H9 (cell line): ENCODE results near the gene TMEM244. TPM values are rescaled to one million over a fixed set of nuclear protein-coding genes. Genes with fewer than 3 reads are reported as not detected.

Experiments used
- DNase-seq: peaks from one replicate; pipeline ENCODE4 v3.0.0-alpha.2; 2017
- H2AFZ ChIP-seq: one replicate; pipeline ENCODE4 v1.6.1; 2013; ENCODE audit warnings: mild to moderate bottlenecking, low read length, control low read depth, moderate library complexity
- H2AK5ac ChIP-seq: 2 replicates; pipeline ENCODE4 v1.6.1; 2013; ENCODE audit warnings: low read length, control low read depth, mixed read lengths; ENCODE audit not compliant: insufficient read length
- H2BK120ac ChIP-seq: one replicate; pipeline ENCODE4 v1.6.1; 2013; ENCODE audit warnings: low read depth, mild to moderate bottlenecking, low read length, control low read depth, inconsistent platforms; ENCODE audit not compliant: poor library complexity, severe bottlenecking
- H2BK12ac ChIP-seq: 2 replicates; pipeline ENCODE4 v1.6.1; 2013; ENCODE audit warnings: low read length, control low read depth, mixed read lengths, low read depth; ENCODE audit not compliant: insufficient read length
- H2BK15ac ChIP-seq: 2 replicates; pipeline ENCODE4 v1.6.1; 2013; ENCODE audit warnings: low read depth, low read length, control low read depth
- H2BK20ac ChIP-seq: one replicate; pipeline ENCODE4 v1.6.1; 2013; ENCODE audit warnings: low read depth, mild to moderate bottlenecking, low read length, control low read depth, inconsistent platforms; ENCODE audit not compliant: poor library complexity, severe bottlenecking
- H2BK5ac ChIP-seq: 2 replicates; pipeline ENCODE4 v1.6.1; 2013; ENCODE audit warnings: low read length, control low read depth, mixed read lengths; ENCODE audit not compliant: insufficient read length
- H3K14ac ChIP-seq: 2 replicates; pipeline ENCODE4 v1.6.1; 2013; ENCODE audit warnings: low read length, control low read depth; ENCODE audit not compliant: insufficient read depth
- H3K18ac ChIP-seq: 2 replicates; pipeline ENCODE4 v1.6.1; 2013; ENCODE audit warnings: low read depth, mild to moderate bottlenecking, mixed read lengths, low read length, control low read depth; ENCODE audit not compliant: insufficient read length
- H3K23ac ChIP-seq: 2 replicates; pipeline ENCODE4 v1.6.1; 2013; ENCODE audit warnings: low read length, control low read depth, mixed read lengths, low read depth; ENCODE audit not compliant: insufficient read length
- H3K23me2 ChIP-seq: 2 replicates; pipeline ENCODE4 v1.6.1; 2013; ENCODE audit warnings: low read depth, mild to moderate bottlenecking, mixed read lengths, low read length, control low read depth; ENCODE audit not compliant: insufficient read length, poor library complexity, severe bottlenecking
- H3K27ac ChIP-seq: 2 replicates; pipeline ENCODE4 v1.5.1; 2013; ENCODE audit warnings: low read length, control low read depth, mixed read lengths, low read depth; ENCODE audit not compliant: insufficient read length
- H3K27me3 ChIP-seq: 2 replicates; pipeline ENCODE4 v1.6.1; 2013; ENCODE audit warnings: low read length, control low read depth, inconsistent platforms; ENCODE audit not compliant: insufficient read depth
- H3K4ac ChIP-seq: 2 replicates; pipeline ENCODE4 v1.6.1; 2013; ENCODE audit warnings: low read depth, mild to moderate bottlenecking, control low read depth, inconsistent platforms, low read length, moderate library complexity
- H3K4me1 ChIP-seq: 2 replicates; pipeline ENCODE4 v1.6.1; 2013; ENCODE audit warnings: low read length, control low read depth, inconsistent platforms; ENCODE audit not compliant: insufficient read depth
- H3K4me2 ChIP-seq: 2 replicates; pipeline ENCODE4 v1.6.1; 2013; ENCODE audit warnings: low read length, control low read depth, mixed read lengths; ENCODE audit not compliant: insufficient read length, insufficient read depth
- H3K56ac ChIP-seq: 2 replicates; pipeline ENCODE4 v1.6.1; 2013; ENCODE audit warnings: low read depth, mild to moderate bottlenecking, mixed read lengths, low read length, control low read depth; ENCODE audit not compliant: insufficient read length
- H3K79me1 ChIP-seq: 2 replicates; pipeline ENCODE4 v1.6.1; 2013; ENCODE audit warnings: low read depth, mild to moderate bottlenecking, moderate library complexity, low read length, control low read depth, inconsistent platforms; ENCODE audit not compliant: insufficient read depth, poor library complexity, severe bottlenecking
- H3K79me2 ChIP-seq: 2 replicates; pipeline ENCODE4 v1.6.1; 2013; ENCODE audit warnings: low read length, control low read depth, inconsistent platforms; ENCODE audit not compliant: insufficient read depth
- H3K9ac ChIP-seq: 2 replicates; pipeline ENCODE4 v1.6.1; 2013; ENCODE audit warnings: low read length, control low read depth, mixed read lengths; ENCODE audit not compliant: insufficient read length; ENCODE audit errors: extremely low read depth
- H3K9me3 ChIP-seq: one replicate; pipeline ENCODE4 v1.6.1; 2013; ENCODE audit warnings: low read depth, low read length, inconsistent platforms; ENCODE audit not compliant: control insufficient read depth
- H3T11ph ChIP-seq: one replicate; pipeline ENCODE4 v1.6.1; 2013; ENCODE audit warnings: mild to moderate bottlenecking, low read length, control low read depth, inconsistent platforms
- H4K20me1 ChIP-seq: one replicate; pipeline ENCODE4 v1.6.1; 2013; ENCODE audit not compliant: control insufficient read depth, insufficient read length, insufficient read depth
- H4K5ac ChIP-seq: 2 replicates; pipeline ENCODE4 v1.6.1; 2013; ENCODE audit warnings: low read depth, mild to moderate bottlenecking, mixed read lengths, low read length, control low read depth; ENCODE audit not compliant: insufficient read length
- H4K8ac ChIP-seq: replicated peaks from 2 replicates; pipeline ENCODE4 v1.6.1; 2013; ENCODE audit warnings: low read length, control low read depth, mixed read lengths, low read depth; ENCODE audit not compliant: insufficient read length
- H4K91ac ChIP-seq: 2 replicates; pipeline ENCODE4 v1.6.1; 2013; ENCODE audit warnings: low read depth, mild to moderate bottlenecking, moderate library complexity, mixed read lengths, low read length, control low read depth; ENCODE audit not compliant: insufficient read length
- H3K27ac Mint-ChIP-seq, 3 experiments: 2 replicates in 2 of 3; 3 replicates in 1 of 3; pipeline ENCODE4 v1.8.0; 2020 to 2021; ENCODE audit warnings: mixed read lengths in 3 of 3, mild to moderate bottlenecking in 1 of 3, moderate library complexity in 1 of 3
- H3K27me3 Mint-ChIP-seq: 2 replicates; pipeline ENCODE4 v1.8.0; 2021; ENCODE audit warnings: low read depth, mild to moderate bottlenecking, moderate library complexity, mixed read lengths
- H3K36me3 Mint-ChIP-seq, 3 experiments: 2 replicates in 2 of 3; 3 replicates in 1 of 3; pipeline ENCODE4 v1.8.0; 2020 to 2021; ENCODE audit warnings: low read depth in 3 of 3, mixed read lengths in 3 of 3; ENCODE audit not compliant: insufficient read depth in 1 of 3
- H3K4me1 Mint-ChIP-seq, 2 experiments: 2 replicates each; pipeline ENCODE4 v1.8.0; 2020; ENCODE audit warnings: mixed read lengths in 2 of 2
- H3K4me3 Mint-ChIP-seq, 2 experiments: 2 replicates in 1 of 2; 3 replicates in 1 of 2; pipeline ENCODE4 v1.8.0; 2020 to 2021; ENCODE audit warnings: mild to moderate bottlenecking in 2 of 2, mixed read lengths in 2 of 2, moderate library complexity in 1 of 2
- H3K9me3 Mint-ChIP-seq, 2 experiments: 2 replicates in 1 of 2; 3 replicates in 1 of 2; pipeline ENCODE4 v1.8.0; 2020; ENCODE audit warnings: mild to moderate bottlenecking in 2 of 2, mixed read lengths in 2 of 2, moderate library complexity in 1 of 2
- WGBS: extraction: QIAGEN DNeasy Blood & Tissue Kit; methylation state at CpG from one replicate; pipeline ENCODE4 v1.1.7; 2013; ENCODE audit warnings: missing lambda C conversion rate, low lambda C conversion rate, mixed read lengths; ENCODE audit not compliant: insufficient read length; ENCODE audit errors: extremely low coverage; 5-methylcytosine and 5-hydroxymethylcytosine counted together
- total RNA-seq: library from RNA; stranded (reverse); gene quantifications from 2 replicates; pipeline ENCODE4 v1.2.1, GENCODE V29; 2021
- TF ChIP-seq, protein P1 (sequence below): fragments of 200-600 bp; sonication (generic); conservative IDR thresholded peaks from 3 replicates; pipeline ENCODE4 v1.8.0; 2021; ENCODE audit warnings: antibody characterized with exemption, mild to moderate bottlenecking

Gene TMEM244
- total RNA-seq, 1 experiment from 2014 or later: not detected

DNA sequence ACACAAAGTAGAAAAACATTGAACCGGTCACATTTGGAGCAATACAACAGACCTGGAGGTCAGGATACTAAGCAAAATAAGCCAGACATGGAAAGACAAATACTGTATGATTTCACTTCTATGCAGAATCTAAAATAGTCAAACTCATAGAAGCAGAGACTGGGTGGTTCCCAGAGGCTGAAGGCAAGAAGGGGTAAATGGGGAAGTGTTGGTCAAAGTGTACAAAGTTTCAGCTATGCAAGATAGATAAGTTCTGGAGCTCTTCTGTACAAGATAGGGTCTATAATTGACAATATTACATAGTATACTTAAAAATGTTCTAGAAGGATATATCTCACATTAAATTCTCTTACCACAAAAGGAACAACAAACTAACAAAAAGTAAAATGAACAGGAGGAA lies 70.3 kb downstream of the TMEM244 start:
- H3K4me1 Mint-ChIP-seq: no peaks in the 10 kb centered on the region
- Histone ChIP-seq H3K27ac (no peak overlapping the region), H3K79me2 (no peaks in the 10 kb centered on the region), H4K8ac (no peak overlapping the region), H3K14ac (no peak overlapping the region), H3K9ac (no peak overlapping the region), H2AK5ac (no peak overlapping the region), H2BK5ac (no peak overlapping the region), H3T11ph (no peak overlapping the region), H4K91ac (no peak overlapping the region), H3K4ac (no peak overlapping the region), H3K9me3 (no peaks in the 10 kb centered on the region), H3K4me1 (no peaks in the 10 kb centered on the region), H3K27me3 (no peaks in the 10 kb centered on the region), H3K23me2 (no peaks in the 10 kb centered on the region), H3K56ac (no peak overlapping the region), H3K23ac (no peak overlapping the region), H2BK120ac (no peak overlapping the region), H3K4me2 (no peak overlapping the region), H2AFZ (no peak overlapping the region), H4K20me1 (no peaks in the 10 kb centered on the region), H2BK15ac (no peak overlapping the region), H4K5ac (no peak overlapping the region), H3K79me1 (no peaks in the 10 kb centered on the region), H2BK20ac (no peak overlapping the region), H2BK12ac (no peak overlapping the region), H3K18ac (no peak overlapping the region)
- no CpG with 5 or more reads among the region's 1 CpG for WGBS
- DNase-seq: no peak
- 0 out of 2 replicates have a peak, but pooled peaks cover 2% of the 10 kb centered on the region for H3K27me3 Mint-ChIP-seq
- no peaks in the 10 kb centered on the region for H3K36me3 Mint-ChIP-seq
- TF ChIP-seq, protein P1, sequence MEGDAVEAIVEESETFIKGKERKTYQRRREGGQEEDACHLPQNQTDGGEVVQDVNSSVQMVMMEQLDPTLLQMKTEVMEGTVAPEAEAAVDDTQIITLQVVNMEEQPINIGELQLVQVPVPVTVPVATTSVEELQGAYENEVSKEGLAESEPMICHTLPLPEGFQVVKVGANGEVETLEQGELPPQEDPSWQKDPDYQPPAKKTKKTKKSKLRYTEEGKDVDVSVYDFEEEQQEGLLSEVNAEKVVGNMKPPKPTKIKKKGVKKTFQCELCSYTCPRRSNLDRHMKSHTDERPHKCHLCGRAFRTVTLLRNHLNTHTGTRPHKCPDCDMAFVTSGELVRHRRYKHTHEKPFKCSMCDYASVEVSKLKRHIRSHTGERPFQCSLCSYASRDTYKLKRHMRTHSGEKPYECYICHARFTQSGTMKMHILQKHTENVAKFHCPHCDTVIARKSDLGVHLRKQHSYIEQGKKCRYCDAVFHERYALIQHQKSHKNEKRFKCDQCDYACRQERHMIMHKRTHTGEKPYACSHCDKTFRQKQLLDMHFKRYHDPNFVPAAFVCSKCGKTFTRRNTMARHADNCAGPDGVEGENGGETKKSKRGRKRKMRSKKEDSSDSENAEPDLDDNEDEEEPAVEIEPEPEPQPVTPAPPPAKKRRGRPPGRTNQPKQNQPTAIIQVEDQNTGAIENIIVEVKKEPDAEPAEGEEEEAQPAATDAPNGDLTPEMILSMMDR: no peak
- H3K9me3 Mint-ChIP-seq: no peaks in the 10 kb centered on the region
- H3K27ac Mint-ChIP-seq: no peak overlapping the region
- H3K4me3 Mint-ChIP-seq: no peak overlapping the region
